Tibial artery (tissue), 4 donors: ENCODE results near the gene NFATC4.
A peak's percentile ranks its signal among the peaks of the same experiment; 100 is the strongest.

Experiments used
- DNase-seq, 2 donors: peaks; one replicate each; pipeline ENCODE4 v3.0.0-alpha.2; 2019
- H3K27ac ChIP-seq, 2 donors: fragments of 200-600 bp; sonication (generic) in 1 of 2; 1 replicate in 1 of 2; 2 replicates in 1 of 2; pipeline ENCODE4 v1.5.1; 2018 to 2019; ENCODE audit warnings: mild to moderate bottlenecking in 1 of 2
- H3K27me3 ChIP-seq, 2 donors: fragments of 200-600 bp; sonication (generic) in 1 of 2; one replicate each; pipeline versions ENCODE4 v1.5.1 to v1.6.0; 2016 to 2019
- H3K36me3 ChIP-seq, 3 donors: fragments of 200-600 bp; sonication (generic) in 2 of 3; one replicate each; pipeline ENCODE4 v1.5.1; 2016 to 2019; ENCODE audit warnings: mild to moderate bottlenecking in 2 of 3
- H3K4me1 ChIP-seq, 4 donors: fragments of 200-600 bp; sonication (generic) in 2 of 4; 1 replicate in 3 of 4; 2 replicates in 1 of 4; pipeline ENCODE4 v1.5.1; 2016 to 2019
- H3K4me3 ChIP-seq, 2 donors: fragments of 200-600 bp; sonication (generic) in 1 of 2; 1 replicate in 1 of 2; 2 replicates in 1 of 2; pipeline ENCODE4 v1.5.1; 2018 to 2019; ENCODE audit warnings: mild to moderate bottlenecking in 2 of 2
- H3K9me3 ChIP-seq, 3 donors: fragments of 200-600 bp; sonication (generic) in 1 of 3; one replicate each; pipeline ENCODE4 v1.5.1; 2016 to 2019
- CTCF ChIP-seq, 2 experiments: fragments of 200-600 bp in 1 of 2; fragments of 450-650 bp in 1 of 2; IDR thresholded peaks; one replicate each; pipeline ENCODE4 v1.5.1; 2017 to 2019; ENCODE audit warnings: antibody characterized with exemption in 2 of 2, mild to moderate bottlenecking in 1 of 2, moderate library complexity in 1 of 2
- intact Hi-C: fragments of 100-400 bp; cut with DNase I; formaldehyde crosslinking; loops from one replicate; pipeline ENCODE4 v1.15.0; 2023; ENCODE audit warnings: low total_unique reads

NFATC4 gene

GRCh38 chr14:24329736-24330135 is 38.2 kb upstream of the NFATC4 start:
- DNase-seq, result peak in 1 of 2 donors; percentile 57
- no peaks in the 10 kb centered on the region for H3K36me3 ChIP-seq
- TF ChIP-seq CTCF (IDR thresholded peaks at IDR 0.05), result no peak
- intact Hi-C loops, result no loop called here
- H3K9me3 ChIP-seq, result no peaks in the 10 kb centered on the region
- peaks cover 0 to 32% (median 24%) of the 10 kb centered on the region in 4 donors for H3K4me1 ChIP-seq
- no peak overlapping the region for H3K4me3 ChIP-seq
- no peak overlapping the region for H3K27ac ChIP-seq
- H3K27me3 ChIP-seq, result peaks cover 6 to 25% of the 10 kb centered on the region in 2 donors

- Histone ChIP-seq H3K4me3 (no peak overlapping the region), H3K27ac (no peak overlapping the region), H3K4me1 (peaks cover 0 to 35% (median 27%) of the 10 kb centered on the region in 4 donors), H3K27me3 (peaks cover 6 to 36% of the 10 kb centered on the region in 2 donors), H3K36me3 (no peaks in the 10 kb centered on the region), H3K9me3 (no peaks in the 10 kb centered on the region)
- DNase-seq, result no peak
- intact Hi-C loops, result no loop called here
- no peak for TF ChIP-seq CTCF (IDR thresholded peaks at IDR 0.05)
These were observed 36.9 kb upstream of the NFATC4 start for GRCh38 chr14:24330973-24331674.

- DNase-seq, result no peak
- Histone ChIP-seq H3K4me1 (peaks cover 0 to 35% (median 27%) of the 10 kb centered on the region in 4 donors), H3K4me3 (no peak overlapping the region), H3K36me3 (no peaks in the 10 kb centered on the region), H3K9me3 (no peaks in the 10 kb centered on the region), H3K27me3 (peaks cover 6 to 43% of the 10 kb centered on the region in 2 donors), H3K27ac (no peak overlapping the region)
- intact Hi-C loops, result loop anchor here (2.0 kb wide), 1 partner anchor 99 kb away; no protein-coding TSS in a partner anchor
- TF ChIP-seq CTCF (IDR thresholded peaks at IDR 0.05), result no peak
These were observed 36.2 kb upstream of the NFATC4 start for GRCh38 chr14:24331731-24332267.

GRCh38 chr14:24332268-24332993 is 35.6 kb upstream of the NFATC4 start:
- peaks cover 0 to 35% (median 27%) of the 10 kb centered on the region in 4 donors for H3K4me1 ChIP-seq
- H3K27me3 ChIP-seq, result peaks cover 6 to 49% of the 10 kb centered on the region in 2 donors
- no peak overlapping the region for H3K27ac ChIP-seq
- peak; percentile 70 to 79 for TF ChIP-seq CTCF (IDR thresholded peaks at IDR 0.05)
- H3K4me3 ChIP-seq, result peak overlapping the region; percentile 12 to 26
- no peaks in the 10 kb centered on the region for H3K9me3 ChIP-seq
- peak; percentile 72 to 82 for DNase-seq
- intact Hi-C loops, result loop anchor here (2.0 kb wide), 1 partner anchor 98 kb away; no protein-coding TSS in a partner anchor
- no peaks in the 10 kb centered on the region for H3K36me3 ChIP-seq

- Histone ChIP-seq H3K4me1 (peaks cover 0 to 42% (median 28%) of the 10 kb centered on the region in 4 donors), H3K9me3 (no peaks in the 10 kb centered on the region), H3K4me3 (peak within 1 kb of the TSS; percentile 35 to 44), H3K27ac (no peak within 1 kb of the TSS), H3K27me3 (peaks cover 6 to 71% of the 10 kb centered on the region in 2 donors), H3K36me3 (no peaks in the 10 kb centered on the region)
- no peak for DNase-seq
- intact Hi-C loops, result no loop called here
- TF ChIP-seq CTCF (IDR thresholded peaks at IDR 0.05), result no peak
These were observed 33.3 kb upstream of the NFATC4 start, which contains the start of gene ADCY4 for GRCh38 chr14:24334431-24335291. Gene ADCY4 (minus strand): TSS chr14:24335071. CDS start chr14:24334652, 419 bp downstream.
